Panc1 (cell line): ENCODE measurements around the gene ZNF792. TPM values are rescaled to one million over a fixed set of nuclear protein-coding genes. Genes with fewer than 3 reads are reported as not detected.

ENCODE experiments used
- ATAC-seq: fragments of 200-7000 bp; cut with Tn5 transposase; 2 replicates; pipeline ENCODE4 v1.9.1; 2020; ENCODE audit warnings: mild to moderate bottlenecking, moderate library complexity
- BruUV-seq: library from RNA; stranded (reverse); fragments of 400-500 nt; replicated peaks from 2 replicates; lab custom pipeline; 2021; lab: Mats Ljungman, UMichigan
- CTCF ChIA-PET: fragments of 300-600 bp; sonication (Branson Sonifier 250); formaldehyde crosslinking; loops from one replicate; lab custom pipeline; 2022; ENCODE audit warnings: antibody characterized with exemption; lab: Charles Lee
- POLR2A ChIA-PET: fragments of 300-600 bp; sonication (Branson Sonifier 250); formaldehyde crosslinking; loops from one replicate; lab custom pipeline; 2022; ENCODE audit warnings: antibody characterized with exemption; lab: Charles Lee
- DNase-seq: peaks from one replicate; pipeline ENCODE4 v3.0.0-alpha.2; 2010; ENCODE audit warnings: low read depth, low spot score
- H3K27ac ChIP-seq: 2 replicates; pipeline ENCODE4 v1.5.1; 2011; ENCODE audit warnings: mild to moderate bottlenecking, low read length, inconsistent platforms
- H3K27me3 ChIP-seq: fragments of 200-500 bp; sonication (Bioruptor generic); 2 replicates; pipeline ENCODE4 v1.6.0; 2014; ENCODE audit warnings: low read length, inconsistent platforms; ENCODE audit not compliant: control insufficient read depth, insufficient read depth
- H3K36me3 ChIP-seq: fragments of 200-500 bp; sonication (Bioruptor generic); 2 replicates; pipeline ENCODE4 v1.5.1; 2014; ENCODE audit warnings: inconsistent platforms, mild to moderate bottlenecking, low read length, moderate library complexity; ENCODE audit not compliant: control insufficient read depth, insufficient read depth
- H3K4me1 ChIP-seq: 2 replicates; pipeline ENCODE4 v1.5.1; 2011; ENCODE audit warnings: inconsistent platforms, mild to moderate bottlenecking, low read length, moderate library complexity; ENCODE audit not compliant: control insufficient read depth, insufficient read depth
- H3K4me3 ChIP-seq, 2 experiments: 2 replicates each; pipeline ENCODE4 v1.5.1; 2011 to 2012; ENCODE audit warnings: low read depth in 2 of 2, low read length in 2 of 2, mild to moderate bottlenecking in 2 of 2, inconsistent platforms in 1 of 2, moderate library complexity in 1 of 2
- H3K9me3 ChIP-seq: fragments of 200-500 bp; sonication (Bioruptor generic); 2 replicates; pipeline ENCODE4 v1.5.1; 2014; ENCODE audit warnings: low read depth, mild to moderate bottlenecking, inconsistent platforms, low read length, moderate library complexity; ENCODE audit not compliant: control insufficient read depth, insufficient read depth
- POLR2AphosphoS5 ChIP-seq: IDR thresholded peaks from 2 replicates; pipeline ENCODE4 v1.6.1; 2012; ENCODE audit warnings: mild to moderate bottlenecking, low read depth, low read length, moderate library complexity
- SIN3A ChIP-seq: IDR thresholded peaks from 2 replicates; pipeline ENCODE4 v1.6.1; 2012; ENCODE audit warnings: low read depth, mild to moderate bottlenecking, low read length, moderate library complexity, borderline replicate concordance; ENCODE audit not compliant: insufficient read depth
- TCF7L2 ChIP-seq: IDR thresholded peaks from 2 replicates; pipeline ENCODE4 v1.6.1; 2011; ENCODE audit warnings: mild to moderate bottlenecking, low read depth, low read length, inconsistent platforms
- in situ Hi-C: cut with HindIII; loops from 2 replicates; pipeline ENCODE4 v1.10.0; 2016; ENCODE audit warnings: low sequenced_read_pairs, low pct_unique_long_range_greater_than_20kb
- intact Hi-C: fragments of 100-400 bp; cut with micrococcal nuclease; formaldehyde crosslinking; loops from one replicate; pipeline ENCODE4 v1.10.0; 2022; ENCODE audit not compliant: unreplicated experiment
- total RNA-seq: library from RNA; stranded (reverse); gene quantifications from one replicate; pipeline ENCODE4 v1.2.1, GENCODE V29; 2021; ENCODE audit not compliant: unreplicated experiment
- TF ChIP-seq, protein P1 (sequence below), 2 experiments: IDR thresholded peaks; 2 replicates each; pipeline ENCODE4 v1.6.1; 2011 to 2012; ENCODE audit warnings: low read depth in 2 of 2, control low read depth in 1 of 2, low read length in 1 of 2, mild to moderate bottlenecking in 1 of 2, moderate library complexity in 1 of 2; ENCODE audit not compliant: insufficient read depth in 1 of 2
- TF ChIP-seq, protein P2 (sequence below): fragments of 450-650 bp; IDR thresholded peaks from 2 replicates; pipeline ENCODE4 v1.5.1; 2017; ENCODE audit warnings: mild to moderate bottlenecking

Gene ZNF792
- total RNA-seq, 1 experiment from 2014 or later: 1.8 TPM

DNA sequence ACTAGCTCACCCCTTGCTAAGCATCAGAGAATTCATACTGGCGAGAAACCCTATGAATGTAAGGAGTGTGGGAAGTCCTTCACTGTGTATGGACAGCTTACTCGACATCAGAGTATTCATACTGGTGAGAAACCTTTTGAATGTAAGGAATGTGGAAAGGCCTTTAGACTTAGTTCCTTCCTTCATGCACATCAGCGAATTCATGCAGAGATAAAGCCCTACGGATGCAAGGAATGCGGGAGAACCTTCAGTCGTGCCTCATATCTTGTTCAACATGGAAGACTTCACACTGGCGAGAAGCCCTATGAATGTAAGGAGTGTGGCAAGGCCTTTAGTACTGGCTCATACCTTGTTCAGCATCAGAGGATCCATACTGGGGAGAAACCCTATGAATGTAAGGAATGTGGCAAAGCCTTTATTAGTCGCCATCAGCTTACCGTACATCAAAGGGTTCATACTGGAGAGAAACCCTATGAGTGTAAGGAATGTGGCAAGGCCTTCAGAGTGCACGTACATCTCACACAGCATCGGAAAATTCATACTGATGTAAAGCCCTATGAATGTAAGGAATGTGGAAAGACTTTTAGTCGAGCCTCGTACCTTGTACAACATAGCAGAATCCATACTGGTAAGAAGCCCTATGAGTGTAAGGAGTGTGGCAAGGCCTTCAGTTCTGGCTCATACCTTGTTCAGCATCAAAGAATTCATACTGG is 20.0 kb downstream of the ZNF792 start:
- ATAC-seq: no peak
- no peaks in the 10 kb centered on the region for H3K36me3 ChIP-seq
- no peaks in the 10 kb centered on the region for H3K4me1 ChIP-seq
- POLR2A ChIA-PET: no interaction called here
- H3K27me3 ChIP-seq: no peaks in the 10 kb centered on the region
- TF ChIP-seq POLR2AphosphoS5 (no peak), TCF7L2 (no peak), SIN3A (no peak)
- TF ChIP-seq, protein P1, sequence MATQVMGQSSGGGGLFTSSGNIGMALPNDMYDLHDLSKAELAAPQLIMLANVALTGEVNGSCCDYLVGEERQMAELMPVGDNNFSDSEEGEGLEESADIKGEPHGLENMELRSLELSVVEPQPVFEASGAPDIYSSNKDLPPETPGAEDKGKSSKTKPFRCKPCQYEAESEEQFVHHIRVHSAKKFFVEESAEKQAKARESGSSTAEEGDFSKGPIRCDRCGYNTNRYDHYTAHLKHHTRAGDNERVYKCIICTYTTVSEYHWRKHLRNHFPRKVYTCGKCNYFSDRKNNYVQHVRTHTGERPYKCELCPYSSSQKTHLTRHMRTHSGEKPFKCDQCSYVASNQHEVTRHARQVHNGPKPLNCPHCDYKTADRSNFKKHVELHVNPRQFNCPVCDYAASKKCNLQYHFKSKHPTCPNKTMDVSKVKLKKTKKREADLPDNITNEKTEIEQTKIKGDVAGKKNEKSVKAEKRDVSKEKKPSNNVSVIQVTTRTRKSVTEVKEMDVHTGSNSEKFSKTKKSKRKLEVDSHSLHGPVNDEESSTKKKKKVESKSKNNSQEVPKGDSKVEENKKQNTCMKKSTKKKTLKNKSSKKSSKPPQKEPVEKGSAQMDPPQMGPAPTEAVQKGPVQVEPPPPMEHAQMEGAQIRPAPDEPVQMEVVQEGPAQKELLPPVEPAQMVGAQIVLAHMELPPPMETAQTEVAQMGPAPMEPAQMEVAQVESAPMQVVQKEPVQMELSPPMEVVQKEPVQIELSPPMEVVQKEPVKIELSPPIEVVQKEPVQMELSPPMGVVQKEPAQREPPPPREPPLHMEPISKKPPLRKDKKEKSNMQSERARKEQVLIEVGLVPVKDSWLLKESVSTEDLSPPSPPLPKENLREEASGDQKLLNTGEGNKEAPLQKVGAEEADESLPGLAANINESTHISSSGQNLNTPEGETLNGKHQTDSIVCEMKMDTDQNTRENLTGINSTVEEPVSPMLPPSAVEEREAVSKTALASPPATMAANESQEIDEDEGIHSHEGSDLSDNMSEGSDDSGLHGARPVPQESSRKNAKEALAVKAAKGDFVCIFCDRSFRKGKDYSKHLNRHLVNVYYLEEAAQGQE (IDR thresholded peaks at IDR 0.05; ENCODE audit: insufficient read depth in 1 of 2, low read depth in 2 of 2, low read length in 1 of 2): no peak
- TF ChIP-seq, protein P2, sequence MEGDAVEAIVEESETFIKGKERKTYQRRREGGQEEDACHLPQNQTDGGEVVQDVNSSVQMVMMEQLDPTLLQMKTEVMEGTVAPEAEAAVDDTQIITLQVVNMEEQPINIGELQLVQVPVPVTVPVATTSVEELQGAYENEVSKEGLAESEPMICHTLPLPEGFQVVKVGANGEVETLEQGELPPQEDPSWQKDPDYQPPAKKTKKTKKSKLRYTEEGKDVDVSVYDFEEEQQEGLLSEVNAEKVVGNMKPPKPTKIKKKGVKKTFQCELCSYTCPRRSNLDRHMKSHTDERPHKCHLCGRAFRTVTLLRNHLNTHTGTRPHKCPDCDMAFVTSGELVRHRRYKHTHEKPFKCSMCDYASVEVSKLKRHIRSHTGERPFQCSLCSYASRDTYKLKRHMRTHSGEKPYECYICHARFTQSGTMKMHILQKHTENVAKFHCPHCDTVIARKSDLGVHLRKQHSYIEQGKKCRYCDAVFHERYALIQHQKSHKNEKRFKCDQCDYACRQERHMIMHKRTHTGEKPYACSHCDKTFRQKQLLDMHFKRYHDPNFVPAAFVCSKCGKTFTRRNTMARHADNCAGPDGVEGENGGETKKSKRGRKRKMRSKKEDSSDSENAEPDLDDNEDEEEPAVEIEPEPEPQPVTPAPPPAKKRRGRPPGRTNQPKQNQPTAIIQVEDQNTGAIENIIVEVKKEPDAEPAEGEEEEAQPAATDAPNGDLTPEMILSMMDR: no peak
- intact Hi-C loops: no loop called here
- DNase-seq: no peak
- no peak overlapping the region for H3K27ac ChIP-seq
- in situ Hi-C loops: no loop called here
- no peak overlapping the region for H3K4me3 ChIP-seq
- no TSS peak for BruUV-seq
- H3K9me3 ChIP-seq: peaks cover 57% of the 10 kb centered on the region
- CTCF ChIA-PET: no interaction called here

DNA sequence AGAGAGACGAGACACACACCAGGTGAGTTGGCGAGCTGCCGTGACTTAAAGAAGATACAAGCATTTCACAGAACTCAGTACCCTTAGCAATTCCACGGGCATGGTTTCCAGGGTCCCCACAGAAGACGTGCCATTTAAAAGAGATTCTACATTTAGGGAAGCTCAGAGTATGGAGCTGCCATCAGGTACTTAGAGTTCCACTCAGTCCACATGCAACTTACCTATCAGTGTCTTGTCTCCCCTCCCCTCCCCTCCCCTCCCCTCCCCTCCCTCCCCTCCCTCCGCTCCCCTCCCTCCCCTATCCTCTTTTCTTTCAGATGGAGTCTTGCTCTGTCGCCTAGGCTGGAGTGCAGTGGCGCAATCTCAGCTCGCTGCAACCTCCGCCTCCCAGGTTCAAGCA is 25.1 kb downstream of the ZNF792 start:
- Histone ChIP-seq H3K27me3 (no peaks in the 10 kb centered on the region), H3K27ac (no peak overlapping the region), H3K4me1 (no peaks in the 10 kb centered on the region), H3K36me3 (no peaks in the 10 kb centered on the region), H3K9me3 (peaks cover 23% of the 10 kb centered on the region), H3K4me3 (no peak overlapping the region)
- ChIA-PET POLR2A (interaction anchor here (0.7 kb wide), 1 partner anchor 786 kb away, joined by 5 read pairs; no protein-coding TSS in a partner anchor), CTCF (no interaction called here)
- in situ Hi-C loops: no loop called here
- DNase-seq (no peak), ATAC-seq (no peak)
- no peak for TF ChIP-seq SIN3A
- TF ChIP-seq POLR2AphosphoS5: no peak
- TF ChIP-seq, protein P1 (IDR thresholded peaks at IDR 0.05; ENCODE audit: insufficient read depth in 1 of 2, low read depth in 2 of 2, low read length in 1 of 2): no peak
- TF ChIP-seq, protein P2: no peak
- TF ChIP-seq TCF7L2: no peak
- BruUV-seq: no TSS peak
- intact Hi-C loops: no loop called here
